ENCODE results near the gene SLC1A4.

SLC1A4 gene

DNA sequence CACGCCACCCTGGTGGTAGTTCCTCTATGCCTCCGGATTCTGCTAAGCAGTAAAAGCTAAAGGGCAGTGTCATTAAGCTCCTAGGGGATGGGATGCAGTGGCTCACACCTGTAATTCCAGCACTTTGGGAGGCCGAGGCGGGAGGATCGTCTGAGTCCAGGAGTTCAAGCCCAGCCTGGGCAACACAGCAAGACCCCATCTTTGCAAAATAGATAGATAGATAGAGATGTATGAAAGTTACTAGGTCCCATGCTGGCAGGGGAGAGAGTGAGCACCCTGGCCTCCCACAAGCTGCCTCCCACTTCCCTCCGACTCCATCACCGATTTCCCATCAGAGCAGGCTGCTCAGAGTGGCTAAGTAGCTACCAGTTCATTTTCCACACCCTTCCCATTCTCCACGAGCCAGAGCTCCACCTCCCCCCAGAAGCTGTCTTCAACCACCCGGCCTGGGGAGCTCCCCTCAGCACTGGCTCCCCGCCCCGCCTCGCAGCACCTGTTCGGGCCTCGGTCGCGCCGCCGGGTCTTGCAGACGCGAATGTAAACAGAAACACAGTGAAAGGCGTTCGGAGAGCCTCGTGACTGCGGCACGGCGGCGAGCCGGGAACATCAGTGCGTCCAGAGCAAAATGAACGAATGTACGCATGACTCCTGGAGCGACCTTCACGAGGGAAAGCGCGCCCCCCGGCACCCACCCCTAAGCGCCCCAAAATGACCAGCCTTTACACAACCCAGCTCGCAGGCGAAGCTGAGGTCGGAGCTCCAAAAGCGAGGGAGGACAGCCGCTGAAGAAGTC lies 66.4 kb downstream of the SLC1A4 start:
- peak; percentile 72 for DNase-seq

DNA sequence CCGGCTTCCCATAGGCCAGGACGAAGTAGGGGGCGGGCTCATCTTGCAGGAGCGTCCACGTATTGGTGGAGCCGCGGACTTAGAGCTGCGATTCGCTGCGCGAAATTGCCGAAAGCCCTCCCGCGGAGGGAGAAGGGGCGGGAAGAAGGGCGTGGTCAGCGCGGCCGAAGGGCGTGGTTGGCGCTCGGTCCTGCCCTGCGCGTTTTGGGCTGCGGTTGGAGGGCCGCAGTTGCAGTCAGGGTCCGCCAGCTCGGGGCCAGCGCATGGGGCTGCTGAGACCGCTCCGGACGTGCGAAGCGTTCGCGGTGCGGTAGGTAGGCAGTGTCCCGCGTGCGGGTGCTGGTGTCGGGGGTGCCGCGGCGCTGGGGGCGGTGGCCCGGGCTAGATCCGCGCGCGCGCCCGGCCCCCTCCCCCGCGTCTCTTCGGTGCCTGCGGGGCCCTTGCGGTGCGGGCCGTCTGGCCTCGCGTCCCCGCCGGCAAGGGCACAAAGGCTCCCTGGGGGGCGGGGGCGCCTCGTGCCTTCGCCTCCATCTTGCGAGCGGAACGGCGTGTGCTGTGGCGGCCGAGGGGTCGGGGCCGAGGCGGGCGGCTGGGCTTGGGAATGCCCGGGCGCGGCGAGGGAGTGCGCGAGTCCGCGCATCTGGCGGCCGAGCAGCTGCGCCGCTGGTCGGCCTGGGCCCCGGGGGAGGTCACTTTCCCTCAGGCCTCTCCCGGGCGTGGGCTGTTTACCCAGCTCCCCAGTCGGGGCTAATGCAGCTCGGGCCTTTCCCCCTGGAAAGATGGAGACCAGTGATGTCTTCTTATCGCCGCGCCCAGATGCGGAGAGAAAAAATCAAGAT lies 67.2 kb downstream of the SLC1A4 start, which contains the start of gene CEP68:
CEP68 (plus strand) TSS at position 202 of the 839 bp plus-strand sequence. CDS start 13,029 bp downstream, outside the sequence.
- peak; percentile 96 for DNase-seq

DNA sequence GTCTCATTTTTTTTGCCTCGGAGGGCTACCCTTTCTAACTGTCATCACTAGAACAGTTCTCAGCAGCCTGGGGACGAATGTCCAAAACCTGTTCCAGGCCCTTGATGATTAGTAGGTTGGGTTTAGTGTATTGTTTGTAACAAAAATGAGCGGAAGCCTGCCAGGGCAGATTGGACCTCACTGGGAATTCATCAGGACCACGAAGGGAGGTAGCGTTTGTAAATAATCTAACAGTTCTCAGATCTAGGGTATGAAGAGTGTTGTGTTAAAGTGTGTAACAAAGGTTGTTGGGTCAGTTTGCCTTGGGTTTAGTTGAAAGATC lies 67.8 kb downstream of the SLC1A4 start:
- no peak for DNase-seq

DNA sequence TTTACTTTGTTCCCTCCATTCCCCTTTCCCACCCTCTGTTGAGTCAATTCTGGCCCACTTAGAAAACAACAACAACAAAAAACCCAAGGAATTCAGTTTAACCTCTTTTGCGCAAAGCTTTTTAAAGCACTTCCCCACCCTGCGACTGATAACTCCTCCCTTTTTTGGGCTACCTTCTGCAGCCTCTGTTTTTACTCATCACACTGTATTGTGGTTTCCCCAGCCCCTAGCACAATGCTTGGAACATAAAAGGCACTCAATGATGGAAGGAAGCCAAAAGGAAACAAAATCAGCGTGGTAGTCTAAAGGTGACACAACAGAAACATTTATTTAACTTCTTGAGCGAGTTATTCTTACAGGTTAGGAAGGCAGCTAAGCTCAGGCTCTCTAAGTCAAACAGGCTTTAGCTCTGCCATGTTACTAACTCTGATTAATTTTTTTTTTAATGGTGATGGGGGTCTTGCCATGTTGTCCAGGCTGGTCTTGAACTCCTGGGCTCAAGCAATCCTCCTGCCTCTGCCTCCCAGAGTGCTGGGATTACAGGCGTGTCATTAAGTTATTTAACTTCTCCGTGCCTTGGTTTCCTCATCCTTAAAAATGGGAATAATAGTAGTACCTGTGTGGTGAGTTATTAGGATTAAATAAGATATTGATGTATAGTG lies 68.3 kb downstream of the SLC1A4 start:
- peak; percentile 58 for DNase-seq

DNA sequence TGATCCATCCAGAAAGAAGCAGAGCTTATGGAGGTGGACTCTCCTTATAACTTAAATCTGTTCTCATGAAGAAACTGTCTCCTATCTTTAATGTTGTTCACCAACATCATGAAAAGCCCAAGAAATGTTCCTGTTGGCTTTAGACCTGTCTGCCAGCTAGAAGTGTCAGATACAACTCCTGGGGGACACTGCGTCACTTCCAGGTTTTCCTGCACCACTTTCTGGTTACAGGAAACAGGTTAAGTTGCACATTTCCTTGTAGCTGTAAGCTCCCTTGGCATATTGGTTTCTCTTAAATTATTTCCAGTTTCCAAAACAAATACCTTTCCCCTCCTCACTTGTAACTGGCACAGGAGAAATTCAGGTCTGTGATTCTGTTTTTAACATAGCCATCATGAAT lies 69.9 kb downstream of the SLC1A4 start:
- no peak for DNase-seq

DNA sequence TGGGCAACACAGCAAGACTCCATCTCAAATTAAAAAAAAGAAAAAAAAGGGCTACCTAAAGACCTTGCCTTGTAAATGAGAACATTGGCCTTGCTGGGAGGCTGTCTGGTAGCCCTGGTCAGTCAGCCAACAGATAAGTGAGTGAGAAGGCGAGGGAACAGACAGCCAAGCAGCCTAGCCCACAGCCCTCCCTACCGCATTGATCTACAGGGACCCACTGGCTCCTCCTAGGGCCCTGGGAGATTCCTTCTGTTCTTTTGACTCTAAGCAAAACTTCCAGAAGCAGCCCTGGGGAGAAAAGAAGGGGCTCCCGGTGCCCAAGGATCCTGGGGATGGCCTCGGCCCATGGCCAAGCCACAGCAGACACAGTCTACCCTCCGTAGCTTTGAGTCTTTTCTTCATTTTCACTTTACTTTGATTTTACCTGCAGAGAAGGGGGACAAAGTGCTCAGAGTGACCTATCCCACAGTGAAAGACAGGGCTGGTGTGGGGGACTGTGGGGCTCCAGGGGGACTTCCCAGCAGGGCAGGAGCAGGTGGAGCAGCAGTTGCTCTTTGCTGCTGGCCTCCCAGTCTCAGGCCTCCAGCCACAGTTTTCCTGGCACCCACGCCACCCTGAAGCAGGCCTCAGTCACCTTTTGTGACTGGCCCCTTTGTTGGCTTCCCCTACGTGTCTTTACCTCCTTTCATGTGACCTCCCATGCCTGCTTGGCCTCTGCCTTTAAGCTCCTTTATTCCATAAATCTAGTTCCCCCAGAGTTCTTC lies 72.1 kb downstream of the SLC1A4 start:
- no peak for DNase-seq

DNA sequence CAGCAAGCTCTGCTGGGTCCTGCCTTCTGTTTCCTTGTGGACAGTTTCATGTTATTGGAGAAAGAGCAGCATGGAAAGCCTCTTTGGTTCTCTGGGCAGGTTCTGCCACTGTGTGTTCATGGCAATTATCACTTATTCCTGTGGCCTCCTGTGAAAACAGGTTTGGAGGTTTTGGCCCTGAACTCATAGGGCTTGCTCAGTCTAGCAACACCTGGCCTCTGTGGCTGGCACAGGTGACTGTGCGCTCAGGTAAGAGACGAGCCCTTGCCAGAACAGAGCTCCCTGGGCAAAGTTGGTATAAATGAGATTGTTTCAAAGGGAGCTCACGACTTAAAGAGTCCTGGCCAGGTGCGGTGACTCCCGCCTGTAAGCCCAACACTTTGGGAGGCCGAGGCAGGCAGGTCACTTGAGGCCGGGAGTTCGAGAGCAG lies 72.7 kb downstream of the SLC1A4 start:
- no peak for DNase-seq

DNA sequence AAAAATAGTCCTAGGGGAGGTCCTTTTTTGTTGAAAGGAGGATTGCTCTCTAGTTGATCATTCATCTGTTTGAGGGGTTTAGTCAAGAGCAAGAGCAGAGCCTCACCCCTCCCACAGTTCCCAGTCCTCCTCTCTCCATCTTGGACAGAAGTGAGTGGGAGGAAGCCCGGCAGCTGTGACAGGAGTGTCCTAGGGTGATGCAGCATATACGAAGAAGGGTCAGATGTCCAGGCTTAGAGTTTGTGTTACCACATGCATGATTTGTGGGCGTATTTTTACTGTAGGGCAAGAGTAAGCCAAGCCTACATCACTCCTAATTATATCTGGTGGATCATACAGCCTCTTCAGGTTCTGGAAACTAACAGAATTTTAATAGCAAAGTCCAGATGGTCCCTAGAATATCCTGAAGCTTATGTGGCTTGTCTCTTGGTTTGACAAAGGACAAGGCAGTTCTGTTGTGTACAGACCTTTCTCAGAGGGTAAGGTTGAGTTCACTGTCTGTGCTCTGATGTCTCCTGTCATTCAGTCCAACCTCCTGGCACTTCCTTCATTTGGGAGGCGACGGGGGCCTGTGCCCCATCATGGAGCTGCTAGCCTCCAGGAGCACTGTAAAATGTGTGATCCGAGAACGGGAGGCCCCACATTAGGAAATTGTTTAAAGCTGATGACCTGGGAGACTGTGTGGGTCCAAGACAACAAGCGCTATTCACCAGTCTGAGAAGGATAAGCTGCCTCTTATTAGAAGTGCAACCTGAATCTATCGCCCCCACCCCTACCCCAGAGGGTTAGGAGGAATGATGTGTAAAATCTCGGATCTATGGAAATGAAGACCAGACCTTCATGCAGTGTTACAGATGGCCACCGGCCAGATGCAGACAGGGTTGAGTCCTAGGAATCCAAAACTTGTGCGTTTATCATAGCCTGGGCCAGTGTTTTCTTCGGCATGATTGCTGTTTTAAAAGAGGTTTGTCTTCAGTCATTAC lies 73.9 kb downstream of the SLC1A4 start:
- no peak for DNase-seq

DNA sequence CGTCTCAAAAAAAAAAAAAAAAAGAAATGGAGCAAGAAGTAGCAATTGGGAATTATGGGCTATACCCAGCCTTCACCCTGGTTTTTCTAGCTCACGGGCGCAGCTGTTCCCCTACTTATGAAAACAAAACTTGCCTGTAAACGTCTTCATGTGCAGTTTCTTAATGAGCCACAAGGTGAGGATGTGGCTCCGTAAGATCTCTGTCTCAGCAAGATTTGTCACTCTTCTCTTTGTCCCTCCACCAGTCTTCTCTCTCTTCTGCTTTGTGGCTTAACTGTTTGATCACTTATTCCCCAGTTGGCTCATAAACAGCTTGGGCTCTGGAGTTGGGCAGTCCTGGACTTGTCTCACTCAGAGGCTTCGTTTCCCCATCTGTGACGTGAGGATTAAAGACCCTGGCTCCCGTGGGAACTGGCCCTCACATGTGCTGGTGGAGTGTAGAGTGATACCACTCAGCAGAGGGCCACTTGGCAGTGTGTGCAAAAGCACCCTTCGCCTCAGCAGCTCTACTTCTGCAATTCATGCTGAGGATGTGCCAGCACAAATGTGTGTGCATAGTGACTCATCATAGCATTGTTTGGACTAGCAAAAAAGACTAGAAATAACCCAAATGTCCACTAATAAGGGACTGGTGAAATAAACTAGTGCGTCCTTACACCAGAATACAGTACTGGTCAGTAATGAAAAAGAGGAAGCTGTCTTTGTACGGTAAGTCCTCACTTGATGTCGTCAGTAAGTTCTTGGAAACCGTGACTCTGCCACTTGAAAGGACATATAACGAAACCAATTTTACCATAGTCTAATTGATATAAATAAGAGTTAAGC lies 75.7 kb downstream of the SLC1A4 start:
- DNase-seq = peak; percentile 11

DNA sequence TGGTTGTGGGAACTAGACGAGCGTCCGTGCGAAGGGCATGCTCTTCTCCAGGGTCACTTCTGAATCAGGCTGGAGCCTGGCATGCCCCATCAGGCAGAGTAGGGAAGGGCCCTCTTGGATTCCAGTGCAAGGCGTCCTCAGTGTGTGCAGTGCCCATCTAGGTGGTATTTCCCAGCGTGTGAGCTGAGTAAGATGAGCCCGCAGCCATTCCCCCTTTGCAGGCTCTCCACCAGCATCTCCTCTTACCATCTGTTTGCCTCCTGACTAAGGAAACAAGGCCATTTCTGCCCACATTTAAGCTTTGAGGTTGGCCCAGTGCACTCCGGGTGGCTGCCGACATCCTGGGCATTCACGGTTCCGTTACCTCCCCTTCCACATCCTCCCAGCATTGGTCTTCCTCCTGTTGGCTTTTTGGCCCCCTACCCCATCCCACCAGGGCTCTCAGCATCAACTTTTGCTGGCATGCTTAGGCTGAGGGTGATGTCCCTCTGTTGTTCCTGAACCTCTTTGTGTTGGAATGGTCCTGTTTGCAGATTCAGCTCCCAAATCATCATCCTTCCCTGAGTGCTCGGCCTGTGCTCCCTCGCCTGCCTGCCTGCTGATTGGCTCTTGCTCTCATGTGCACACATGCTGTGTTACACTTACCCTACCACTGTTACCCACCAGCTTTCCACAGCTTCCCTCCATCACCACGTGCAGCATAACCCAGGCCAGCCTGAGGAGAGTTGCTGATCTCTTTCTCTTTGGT lies 78.8 kb downstream of the SLC1A4 start:
- no peak for DNase-seq

DNA sequence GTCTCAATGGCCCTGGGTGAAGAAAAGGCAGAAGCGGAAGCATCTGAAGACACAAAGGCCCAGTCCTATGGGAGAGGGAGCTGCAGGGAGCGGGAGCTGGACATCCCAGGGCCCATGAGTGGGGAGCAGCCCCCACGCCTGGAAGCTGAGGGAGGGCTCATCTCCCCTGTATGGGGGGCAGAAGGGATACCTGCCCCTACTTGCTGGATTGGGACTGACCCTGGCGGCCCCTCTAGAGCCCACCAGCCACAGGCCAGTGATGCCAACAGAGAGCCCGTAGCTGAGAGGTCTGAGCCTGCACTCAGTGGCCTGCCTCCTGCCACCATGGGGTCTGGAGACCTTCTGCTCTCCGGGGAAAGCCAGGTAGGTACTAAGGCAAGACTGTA lies 80.2 kb downstream of the SLC1A4 start:
- DNase-seq = no peak

DNA sequence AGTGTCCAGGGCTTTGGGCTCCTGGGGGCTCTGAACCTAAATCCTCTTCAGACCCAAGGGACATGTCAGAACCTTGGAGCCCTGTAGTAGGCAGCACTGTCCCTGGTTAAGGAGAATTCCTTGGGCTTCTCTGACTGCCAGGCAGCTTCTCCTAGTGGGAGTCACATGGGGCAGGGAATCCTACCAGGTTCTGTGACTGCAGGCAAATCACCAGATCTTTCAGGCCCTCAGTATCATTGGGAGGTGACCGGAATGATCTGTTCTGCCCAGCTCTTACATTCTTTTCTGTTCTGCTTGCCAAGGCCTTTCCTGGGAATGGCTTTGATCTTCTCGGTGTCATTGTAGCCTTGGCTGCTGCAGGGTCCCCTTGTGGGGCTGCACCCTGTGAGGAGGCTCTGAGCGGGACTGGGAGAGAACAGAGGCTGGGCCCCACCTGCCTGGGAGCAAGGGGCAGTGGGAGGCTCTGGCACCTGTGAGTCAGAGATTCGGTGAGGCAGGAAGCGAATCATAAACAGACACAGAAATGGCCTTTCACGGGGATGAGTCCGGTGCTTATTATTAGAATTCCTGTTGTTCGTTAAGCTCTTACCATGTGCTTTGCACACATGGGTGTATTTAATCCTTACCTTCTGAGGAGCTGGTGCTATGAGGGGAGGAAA lies 81.1 kb downstream of the SLC1A4 start:
- DNase-seq = no peak

DNA sequence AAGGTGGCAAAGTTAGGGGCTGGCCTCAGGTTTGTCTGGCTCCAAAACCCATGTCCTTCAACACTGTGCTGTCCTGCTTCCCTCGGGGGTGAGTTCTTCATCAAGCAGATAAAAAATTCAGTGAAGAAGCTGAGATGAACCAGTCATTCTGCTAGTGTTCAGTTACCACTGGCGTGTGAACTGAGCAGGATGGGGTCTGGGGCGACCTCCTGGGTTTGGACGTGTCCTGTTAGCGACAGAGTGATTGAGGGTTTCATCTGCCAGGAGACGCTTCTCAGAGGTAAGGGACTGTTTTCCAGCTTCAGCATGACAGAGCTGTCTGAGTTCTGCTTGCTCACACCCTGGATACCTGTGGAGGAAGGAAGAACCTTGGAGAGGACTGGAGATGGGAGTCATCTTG lies 81.7 kb downstream of the SLC1A4 start:
- no peak for DNase-seq

DNA sequence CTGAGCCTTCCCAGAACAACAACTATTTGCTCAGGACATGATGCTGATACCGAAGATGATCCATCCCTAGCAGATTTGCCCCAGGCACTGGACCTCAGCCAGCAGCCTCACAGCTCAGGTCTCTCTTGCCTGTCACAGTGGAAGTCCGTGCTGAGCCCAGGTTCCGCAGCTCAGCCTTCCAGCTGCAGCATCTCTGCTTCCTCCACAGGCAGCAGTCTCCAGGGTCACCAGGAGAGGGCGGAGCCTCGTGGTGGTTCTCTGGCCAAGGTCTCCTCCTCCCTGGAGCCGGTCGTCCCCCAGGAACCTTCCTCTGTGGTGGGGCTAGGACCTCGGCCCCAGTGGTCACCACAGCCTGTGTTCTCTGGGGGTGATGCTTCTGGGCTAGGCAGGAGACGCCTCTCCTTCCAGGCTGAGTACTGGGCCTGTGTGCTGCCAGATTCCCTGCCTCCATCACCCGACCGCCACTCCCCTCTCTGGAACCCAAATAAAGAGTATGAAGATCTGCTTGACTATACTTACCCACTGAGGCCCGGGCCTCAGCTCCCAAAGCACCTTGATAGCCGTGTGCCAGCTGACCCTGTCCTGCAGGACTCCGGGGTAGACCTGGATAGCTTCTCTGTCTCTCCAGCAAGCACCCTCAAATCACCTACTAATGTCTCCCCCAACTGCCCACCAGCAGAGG lies 82.4 kb downstream of the SLC1A4 start:
- no peak for DNase-seq

DNA sequence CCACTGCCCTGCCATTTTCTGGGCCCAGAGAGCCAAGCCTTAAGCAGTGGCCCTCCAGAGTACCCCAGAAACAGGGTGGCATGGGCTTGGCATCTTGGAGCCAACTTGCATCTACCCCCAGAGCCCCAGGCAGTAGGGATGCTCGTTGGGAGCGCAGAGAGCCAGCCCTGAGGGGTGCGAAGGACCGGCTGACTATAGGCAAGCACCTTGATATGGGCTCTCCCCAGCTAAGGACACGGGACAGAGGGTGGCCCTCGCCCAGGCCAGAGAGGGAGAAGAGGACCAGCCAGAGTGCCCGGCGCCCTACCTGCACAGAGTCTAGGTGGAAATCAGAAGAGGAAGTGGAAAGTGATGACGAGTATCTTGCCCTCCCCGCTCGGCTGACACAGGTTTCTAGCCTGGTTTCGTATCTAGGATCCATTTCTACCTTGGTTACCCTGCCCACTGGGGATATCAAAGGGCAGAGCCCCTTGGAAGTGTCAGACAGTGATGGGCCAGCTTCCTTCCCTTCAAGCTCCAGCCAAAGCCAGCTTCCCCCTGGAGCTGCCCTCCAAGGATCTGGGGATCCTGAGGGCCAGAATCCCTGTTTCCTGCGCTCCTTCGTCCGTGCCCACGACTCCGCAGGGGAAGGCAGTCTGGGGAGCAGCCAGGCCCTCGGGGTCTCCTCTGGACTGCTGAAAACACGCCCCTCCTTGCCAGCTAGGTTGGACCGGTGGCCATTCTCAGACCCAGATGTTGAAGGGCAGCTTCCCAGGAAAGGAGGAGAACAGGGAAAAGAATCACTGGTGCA lies 83.2 kb downstream of the SLC1A4 start:
- no peak for DNase-seq
